Measurements from ENCODE around the gene SETBP1.

SETBP1 gene

GRCh38 chr18:44652722-44653121, 28.0 kb upstream of the SETBP1 start:
- Histone ChIP-seq H3K4me1 (ENCODE audit: control insufficient read depth, insufficient read depth, low read length, unreplicated experiment) (peaks cover 45% of the 10 kb centered on the region), H3K36me3 (ENCODE audit: insufficient read depth, low read length) (no peaks in the 10 kb centered on the region), H3K27ac (ENCODE audit: low read depth, low read length) (no peak overlapping the region), H3K4me3 (ENCODE audit: low read depth, low read length) (no peak overlapping the region), H2AFZ (ENCODE audit: low read length, unreplicated experiment) (no peak overlapping the region), H3K27me3 (ENCODE audit: insufficient read depth, low read length) (no peaks in the 10 kb centered on the region), H3K79me2 (ENCODE audit: control insufficient read depth, insufficient read depth, low read length, unreplicated experiment) (no peaks in the 10 kb centered on the region)

- Histone ChIP-seq H3K4me3 (ENCODE audit: low read depth, low read length) (peak overlapping the region; percentile 35; the same call in 1 of the 2 replicates), H3K36me3 (ENCODE audit: insufficient read depth, low read length) (no peaks in the 10 kb centered on the region), H3K27me3 (ENCODE audit: insufficient read depth, low read length) (no peaks in the 10 kb centered on the region), H3K27ac (ENCODE audit: low read depth, low read length) (peak overlapping the region; percentile 62), H2AFZ (ENCODE audit: low read length, unreplicated experiment) (no peak overlapping the region), H3K4me1 (ENCODE audit: control insufficient read depth, insufficient read depth, low read length, unreplicated experiment) (peaks cover 45% of the 10 kb centered on the region), H3K79me2 (ENCODE audit: control insufficient read depth, insufficient read depth, low read length, unreplicated experiment) (no peaks in the 10 kb centered on the region)
These were observed 26.1 kb upstream of the SETBP1 start for GRCh38 chr18:44654573-44654972.

DNA sequence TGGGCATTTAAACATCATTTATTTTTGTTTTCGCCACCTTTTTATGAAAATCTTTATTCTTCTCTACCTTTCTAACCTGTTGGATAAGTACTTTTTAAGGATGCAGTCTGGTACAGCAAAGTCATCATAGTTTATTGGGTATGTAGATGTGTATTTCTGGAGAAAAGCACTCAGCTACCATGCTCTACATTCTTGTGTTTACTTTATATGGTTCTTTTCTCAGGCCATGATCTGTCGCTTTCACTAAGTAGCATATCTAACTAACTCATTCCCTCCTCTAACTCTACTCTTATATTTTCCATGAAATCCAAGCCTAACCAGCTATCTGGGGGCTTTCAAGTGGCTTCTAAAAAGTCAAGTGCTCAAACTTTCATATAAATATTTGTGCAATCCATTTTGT, 25.3 kb upstream of the SETBP1 start:
- no peak overlapping the region for H3K4me3 ChIP-seq (ENCODE audit: low read depth, low read length)
- H3K36me3 ChIP-seq (ENCODE audit: insufficient read depth, low read length) = no peaks in the 10 kb centered on the region
- peak overlapping the region; percentile 33; the same call in 1 of the 2 replicates for H3K27ac ChIP-seq (ENCODE audit: low read depth, low read length)
- H2AFZ ChIP-seq (ENCODE audit: low read length, unreplicated experiment) = no peak overlapping the region
- no peaks in the 10 kb centered on the region for H3K27me3 ChIP-seq (ENCODE audit: insufficient read depth, low read length)
- H3K4me1 ChIP-seq (ENCODE audit: control insufficient read depth, insufficient read depth, low read length, unreplicated experiment) = peaks cover 44% of the 10 kb centered on the region
- H3K79me2 ChIP-seq (ENCODE audit: control insufficient read depth, insufficient read depth, low read length, unreplicated experiment) = no peaks in the 10 kb centered on the region

- Histone ChIP-seq H3K27ac (ENCODE audit: low read depth, low read length) (no peak overlapping the region), H3K4me1 (ENCODE audit: control insufficient read depth, insufficient read depth, low read length, unreplicated experiment) (peaks cover 9% of the 10 kb centered on the region), H3K4me3 (ENCODE audit: low read depth, low read length) (no peak overlapping the region), H2AFZ (ENCODE audit: low read length, unreplicated experiment) (no peak overlapping the region), H3K36me3 (ENCODE audit: insufficient read depth, low read length) (no peaks in the 10 kb centered on the region), H3K27me3 (ENCODE audit: insufficient read depth, low read length) (no peaks in the 10 kb centered on the region), H3K79me2 (ENCODE audit: control insufficient read depth, insufficient read depth, low read length, unreplicated experiment) (no peaks in the 10 kb centered on the region)
These were observed 20.9 kb upstream of the SETBP1 start for GRCh38 chr18:44659771-44660170.

DNA sequence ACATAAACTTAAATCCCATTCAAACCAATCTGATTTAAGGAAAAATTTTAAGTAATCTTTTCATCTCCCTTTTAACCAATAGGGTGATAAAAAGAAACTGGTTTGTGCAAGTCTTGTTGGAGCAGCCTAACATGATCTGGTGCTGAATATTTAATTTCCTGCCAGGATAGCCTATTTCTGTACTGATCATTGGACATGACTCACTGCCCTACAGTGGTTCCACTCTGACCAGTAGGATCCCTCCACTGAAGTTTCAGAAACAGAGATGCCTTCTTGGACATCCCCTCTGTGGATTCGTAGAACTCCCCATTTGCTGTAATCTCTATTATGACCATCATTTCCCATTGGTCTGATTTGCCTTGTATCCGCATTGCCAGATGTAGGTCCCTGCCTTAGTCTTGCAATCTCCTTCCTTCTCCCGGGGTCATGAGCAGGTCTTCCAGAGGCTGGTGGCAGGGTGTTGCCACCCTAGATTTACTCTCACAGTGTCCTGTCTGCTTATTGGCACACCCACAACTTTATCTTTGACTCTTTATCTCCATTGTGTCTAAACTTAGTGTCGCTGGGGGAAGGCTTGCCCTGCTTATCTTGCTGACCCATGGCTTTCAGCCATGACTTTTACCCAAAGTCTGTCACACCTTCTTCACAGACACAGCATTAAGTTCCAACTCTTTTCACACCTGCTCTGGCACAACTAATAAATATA, 12.3 kb upstream of the SETBP1 start:
- Histone ChIP-seq H3K27me3 (ENCODE audit: insufficient read depth, low read length) (no peaks in the 10 kb centered on the region; the same call in 1 of the 2 replicates), H3K27ac (ENCODE audit: low read depth, low read length) (no peak overlapping the region), H3K4me1 (ENCODE audit: control insufficient read depth, insufficient read depth, low read length, unreplicated experiment) (no peaks in the 10 kb centered on the region), H3K4me3 (ENCODE audit: low read depth, low read length) (no peak overlapping the region), H3K36me3 (ENCODE audit: insufficient read depth, low read length) (no peaks in the 10 kb centered on the region), H3K79me2 (ENCODE audit: control insufficient read depth, insufficient read depth, low read length, unreplicated experiment) (no peaks in the 10 kb centered on the region), H2AFZ (ENCODE audit: low read length, unreplicated experiment) (no peak overlapping the region)

DNA sequence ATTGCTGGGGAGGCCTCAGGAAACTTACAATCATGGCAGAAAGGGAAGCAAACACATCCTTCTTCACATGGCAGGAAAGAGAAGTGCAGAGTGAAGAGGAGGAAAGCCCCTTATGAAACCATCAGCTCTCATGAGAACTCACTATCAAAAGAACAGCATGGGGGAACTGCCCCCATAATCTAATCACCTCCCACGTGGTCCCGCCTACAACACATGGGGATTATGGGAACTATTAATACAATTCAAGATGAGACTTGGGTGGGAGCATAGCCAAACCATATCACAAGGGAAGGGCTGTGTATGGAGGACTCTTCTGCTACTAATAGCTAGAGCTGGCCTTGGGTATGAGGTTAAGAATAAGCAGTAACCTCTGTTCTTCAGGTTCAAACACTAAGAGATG, 8.8 kb upstream of the SETBP1 start:
- H3K27ac ChIP-seq (ENCODE audit: low read depth, low read length) = no peak overlapping the region
- no peaks in the 10 kb centered on the region for H3K79me2 ChIP-seq (ENCODE audit: control insufficient read depth, insufficient read depth, low read length, unreplicated experiment)
- no peak overlapping the region for H3K4me3 ChIP-seq (ENCODE audit: low read depth, low read length)
- no peaks in the 10 kb centered on the region; the same call in 1 of the 2 replicates for H3K27me3 ChIP-seq (ENCODE audit: insufficient read depth, low read length)
- no peak overlapping the region for H2AFZ ChIP-seq (ENCODE audit: low read length, unreplicated experiment)
- H3K4me1 ChIP-seq (ENCODE audit: control insufficient read depth, insufficient read depth, low read length, unreplicated experiment) = no peaks in the 10 kb centered on the region
- H3K36me3 ChIP-seq (ENCODE audit: insufficient read depth, low read length) = no peaks in the 10 kb centered on the region

GRCh38 chr18:44672506-44672905, 8.2 kb upstream of the SETBP1 start:
- Histone ChIP-seq H3K36me3 (ENCODE audit: insufficient read depth, low read length) (no peaks in the 10 kb centered on the region), H3K79me2 (ENCODE audit: control insufficient read depth, insufficient read depth, low read length, unreplicated experiment) (no peaks in the 10 kb centered on the region), H3K27ac (ENCODE audit: low read depth, low read length) (no peak overlapping the region), H3K4me1 (ENCODE audit: control insufficient read depth, insufficient read depth, low read length, unreplicated experiment) (no peaks in the 10 kb centered on the region), H2AFZ (ENCODE audit: low read length, unreplicated experiment) (no peak overlapping the region), H3K4me3 (ENCODE audit: low read depth, low read length) (no peak overlapping the region), H3K27me3 (ENCODE audit: insufficient read depth, low read length) (no peaks in the 10 kb centered on the region; the same call in 1 of the 2 replicates)

GRCh38 chr18:44673256-44673880, 7.3 kb upstream of the SETBP1 start:
- H3K27ac ChIP-seq (ENCODE audit: low read depth, low read length) = no peak overlapping the region
- H3K4me3 ChIP-seq (ENCODE audit: low read depth, low read length) = no peak overlapping the region
- H3K4me1 ChIP-seq (ENCODE audit: control insufficient read depth, insufficient read depth, low read length, unreplicated experiment) = no peaks in the 10 kb centered on the region
- no peaks in the 10 kb centered on the region; the same call in 1 of the 2 replicates for H3K27me3 ChIP-seq (ENCODE audit: insufficient read depth, low read length)
- H2AFZ ChIP-seq (ENCODE audit: low read length, unreplicated experiment) = no peak overlapping the region
- no peaks in the 10 kb centered on the region for H3K79me2 ChIP-seq (ENCODE audit: control insufficient read depth, insufficient read depth, low read length, unreplicated experiment)
- no peaks in the 10 kb centered on the region for H3K36me3 ChIP-seq (ENCODE audit: insufficient read depth, low read length)

DNA sequence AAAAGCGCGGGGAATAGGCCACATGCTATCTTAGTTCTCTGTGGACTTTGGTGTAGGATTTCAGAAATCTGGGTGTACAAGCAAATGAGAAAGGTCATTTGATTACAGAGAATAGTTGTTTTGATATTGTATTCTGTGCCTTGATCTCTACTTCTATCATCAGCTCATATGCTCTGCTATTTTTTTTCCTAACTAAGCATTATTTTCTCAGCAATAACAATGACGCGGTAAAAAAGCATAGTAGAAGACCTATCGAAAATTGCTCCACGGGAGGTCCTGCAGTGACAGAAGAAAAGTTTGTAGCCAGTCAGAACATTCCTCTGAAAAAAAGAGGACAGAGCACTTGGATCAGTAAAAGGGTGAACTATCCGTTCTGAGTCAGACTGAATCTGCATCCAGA, 2.8 kb upstream of the SETBP1 start:
- no peaks in the 10 kb centered on the region for H3K36me3 ChIP-seq (ENCODE audit: insufficient read depth, low read length)
- H3K27ac ChIP-seq (ENCODE audit: low read depth, low read length) = no peak overlapping the region
- no peaks in the 10 kb centered on the region for H3K27me3 ChIP-seq (ENCODE audit: insufficient read depth, low read length)
- peak overlapping the region; percentile 97 for H2AFZ ChIP-seq (ENCODE audit: low read length, unreplicated experiment)
- no peak overlapping the region for H3K4me3 ChIP-seq (ENCODE audit: low read depth, low read length)
- H3K79me2 ChIP-seq (ENCODE audit: control insufficient read depth, insufficient read depth, low read length, unreplicated experiment) = no peaks in the 10 kb centered on the region
- peaks cover 14% of the 10 kb centered on the region for H3K4me1 ChIP-seq (ENCODE audit: control insufficient read depth, insufficient read depth, low read length, unreplicated experiment)

DNA sequence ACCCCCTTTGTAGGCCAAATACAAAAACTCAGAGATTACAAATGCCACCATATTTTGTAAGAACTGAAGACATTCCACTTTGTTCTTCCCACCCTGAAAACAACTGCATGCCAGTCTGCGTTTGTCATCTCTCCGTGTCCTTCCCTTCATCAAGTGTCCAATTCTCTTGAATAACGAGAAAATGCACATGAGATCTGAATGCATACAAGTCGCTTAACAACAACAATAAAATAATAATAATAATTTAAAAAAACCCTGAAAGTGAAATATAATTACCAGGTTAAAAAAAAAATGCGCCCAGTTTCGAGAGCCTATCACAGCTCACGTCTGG, 2.0 kb upstream of the SETBP1 start:
- H3K79me2 ChIP-seq (ENCODE audit: control insufficient read depth, insufficient read depth, low read length, unreplicated experiment) = no peaks in the 10 kb centered on the region
- no peaks in the 10 kb centered on the region for H3K27me3 ChIP-seq (ENCODE audit: insufficient read depth, low read length)
- peak overlapping the region; percentile 97 for H2AFZ ChIP-seq (ENCODE audit: low read length, unreplicated experiment)
- no peak overlapping the region for H3K27ac ChIP-seq (ENCODE audit: low read depth, low read length)
- peak overlapping the region; percentile 75 for H3K4me3 ChIP-seq (ENCODE audit: low read depth, low read length)
- H3K4me1 ChIP-seq (ENCODE audit: control insufficient read depth, insufficient read depth, low read length, unreplicated experiment) = peaks cover 20% of the 10 kb centered on the region
- no peaks in the 10 kb centered on the region for H3K36me3 ChIP-seq (ENCODE audit: insufficient read depth, low read length)

All from ACC112 (cell line).